GM23338 (cell line): Measurements from ENCODE around the gene TMEM209. TPM values are rescaled to one million over a fixed set of nuclear protein-coding genes. Genes with fewer than 3 reads are reported as not detected.

ENCODE experiments used
- ATAC-seq: fragments of 200-7000 bp; cut with Tn5 transposase; 3 replicates; pipeline ENCODE4 v1.9.1; 2020
- DNase-seq: peaks from one replicate; pipeline ENCODE4 v3.0.0-alpha.2; 2015; ENCODE audit warnings: low spot score
- H2AFZ ChIP-seq: fragments of 200-600 bp; sonication (generic); 2 replicates; pipeline ENCODE4 v1.8.0; 2016; ENCODE audit warnings: antibody characterized with exemption, mild to moderate bottlenecking, moderate library complexity
- H3F3A ChIP-seq: fragments of 200-600 bp; sonication (generic); replicated peaks from 2 replicates; pipeline ENCODE4 v1.8.0; 2017; ENCODE audit warnings: antibody characterized with exemption, mixed run types, low read depth
- H3K27ac ChIP-seq: fragments of 200-600 bp; sonication (generic); 2 replicates; pipeline ENCODE4 v1.6.1; 2016; ENCODE audit warnings: low read depth
- H3K27me3 ChIP-seq: fragments of 200-600 bp; sonication (generic); 2 replicates; pipeline ENCODE4 v1.8.0; 2016; ENCODE audit warnings: mild to moderate bottlenecking, mixed run types, moderate library complexity; ENCODE audit not compliant: insufficient read depth
- H3K36me3 ChIP-seq: fragments of 200-600 bp; sonication (generic); 2 replicates; pipeline ENCODE4 v1.8.0; 2016; ENCODE audit warnings: mild to moderate bottlenecking; ENCODE audit not compliant: insufficient read depth
- H3K4me1 ChIP-seq: fragments of 200-600 bp; sonication (generic); 2 replicates; pipeline ENCODE4 v1.8.0; 2016; ENCODE audit warnings: mild to moderate bottlenecking, moderate library complexity; ENCODE audit not compliant: insufficient read depth
- H3K4me2 ChIP-seq: fragments of 200-600 bp; sonication (generic); 2 replicates; pipeline ENCODE4 v1.7.1; 2017; ENCODE audit warnings: mixed run types
- H3K4me3 ChIP-seq: fragments of 200-600 bp; sonication (generic); 2 replicates; pipeline ENCODE4 v1.6.1; 2016; ENCODE audit warnings: mixed run types
- H3K79me2 ChIP-seq: fragments of 200-600 bp; sonication (generic); replicated peaks from 2 replicates; pipeline ENCODE4 v1.8.0; 2017; ENCODE audit warnings: mild to moderate bottlenecking; ENCODE audit not compliant: insufficient read depth
- H3K9me2 ChIP-seq: fragments of 200-600 bp; sonication (generic); 2 replicates; pipeline ENCODE4 v1.8.0; 2017; ENCODE audit not compliant: insufficient read depth
- H4K20me1 ChIP-seq: fragments of 200-600 bp; sonication (generic); replicated peaks from 2 replicates; pipeline ENCODE4 v1.8.0; 2017; ENCODE audit warnings: mild to moderate bottlenecking; ENCODE audit not compliant: insufficient read depth
- H3K27ac Mint-ChIP-seq: 2 replicates; pipeline ENCODE4 v1.8.0; 2020; ENCODE audit warnings: inconsistent platforms, mild to moderate bottlenecking, moderate library complexity, mixed read lengths
- H3K27me3 Mint-ChIP-seq: 3 replicates; pipeline ENCODE4 v1.8.0; 2022; ENCODE audit warnings: low read depth, mild to moderate bottlenecking, moderate library complexity, mixed read lengths, inconsistent platforms; ENCODE audit not compliant: insufficient read depth, poor library complexity
- H3K36me3 Mint-ChIP-seq: 3 replicates; pipeline ENCODE4 v1.8.0; 2021; ENCODE audit warnings: low read depth, mild to moderate bottlenecking, inconsistent platforms, moderate library complexity, mixed read lengths
- H3K4me1 Mint-ChIP-seq: 3 replicates; pipeline ENCODE4 v1.8.0; 2020; ENCODE audit warnings: mild to moderate bottlenecking, inconsistent platforms, mixed read lengths
- H3K4me3 Mint-ChIP-seq: 3 replicates; pipeline ENCODE4 v1.8.0; 2021; ENCODE audit warnings: moderate library complexity, mild to moderate bottlenecking, inconsistent platforms, mixed read lengths
- H3K9me3 Mint-ChIP-seq: 3 replicates; pipeline ENCODE4 v1.8.0; 2020; ENCODE audit warnings: moderate library complexity, mild to moderate bottlenecking, inconsistent platforms, mixed read lengths
- CREB1 ChIP-seq: fragments of 250-450 bp; sonication (Bioruptor Pico); IDR thresholded peaks from 2 replicates; pipeline ENCODE4 v1.5.0; 2020; ENCODE audit warnings: low read depth, mild to moderate bottlenecking, moderate library complexity
- CTCF ChIP-seq, 2 experiments: fragments of 200-600 bp in 1 of 2; sonication (generic) in 1 of 2; conservative IDR thresholded peaks; 2 replicates each; pipeline versions ENCODE4 v1.5.1 to v1.6.1; 2016 to 2017; ENCODE audit warnings: antibody characterized with exemption in 2 of 2, low read depth in 2 of 2, mild to moderate bottlenecking in 2 of 2, moderate library complexity in 1 of 2
- ETS1 ChIP-seq: IDR thresholded peaks from 2 replicates; pipeline ENCODE4 v1.6.1; 2016; ENCODE audit warnings: antibody characterized with exemption
- EZH2 ChIP-seq: fragments of 200-600 bp; sonication (generic); IDR thresholded peaks from one replicate; pipeline ENCODE4 v1.8.0; 2017; ENCODE audit warnings: antibody characterized with exemption, mild to moderate bottlenecking, low read depth; ENCODE audit not compliant: unreplicated experiment
- EZH2phosphoT487 ChIP-seq: fragments of 200-600 bp; sonication (generic); IDR thresholded peaks from one replicate; pipeline ENCODE4 v1.8.1; 2018; ENCODE audit warnings: antibody characterized with exemption; ENCODE audit not compliant: unreplicated experiment
- JUNB ChIP-seq: IDR thresholded peaks from one replicate; pipeline ENCODE4 v1.6.1; 2016; ENCODE audit warnings: antibody characterized with exemption; ENCODE audit not compliant: unreplicated experiment
- NANOG ChIP-seq: IDR thresholded peaks from 2 replicates; pipeline ENCODE4 v1.6.1; 2016; ENCODE audit warnings: antibody characterized with exemption, borderline replicate concordance
- POLR2AphosphoS5 ChIP-seq: IDR thresholded peaks from 2 replicates; pipeline ENCODE4 v1.6.1; 2016; ENCODE audit warnings: antibody characterized with exemption, low read depth
- STAT1 ChIP-seq: IDR thresholded peaks from one replicate; pipeline ENCODE4 v1.6.1; 2016; ENCODE audit warnings: antibody characterized with exemption; ENCODE audit not compliant: unreplicated experiment
- ZNF114 ChIP-seq: fragments of 250-450 bp; sonication (Bioruptor Pico); IDR thresholded peaks from 2 replicates; pipeline ENCODE4 v1.5.0; 2020; ENCODE audit warnings: mild to moderate bottlenecking, moderate library complexity
- ZNF331 ChIP-seq: fragments of 250-450 bp; sonication (Bioruptor Pico); IDR thresholded peaks from 2 replicates; pipeline ENCODE4 v1.5.0; 2020; ENCODE audit warnings: low read depth, mild to moderate bottlenecking, moderate library complexity
- ZNF462 ChIP-seq: fragments of 250-450 bp; sonication (Bioruptor Pico); IDR thresholded peaks from 2 replicates; pipeline ENCODE4 v1.5.0; 2020; ENCODE audit warnings: mild to moderate bottlenecking, moderate library complexity
- polyA plus RNA-seq: library from polyadenylated mRNA; unstranded; fragments of >200 nt; fragmentation: Nextera tagmentation; extraction: Ambion mirVana; gene quantifications from 2 replicates; pipeline ENCODE4 v1.2.1, GENCODE V29; 2016
- total RNA-seq: library from RNA; depleted of rRNA; stranded (reverse); fragments of >200 nt; shearing (Covaris generic); gene quantifications from 2 replicates; pipeline ENCODE4 v1.2.3, GENCODE V29; 2014
- TF ChIP-seq, protein P1 (sequence below): IDR thresholded peaks from one replicate; pipeline ENCODE4 v1.6.1; 2018; ENCODE audit warnings: antibody characterized with exemption; ENCODE audit not compliant: unreplicated experiment

The TMEM209 gene
- total and polyA plus RNA-seq, 2 experiments from 2014 or later = 18.6 to 26.2 TPM

DNA sequence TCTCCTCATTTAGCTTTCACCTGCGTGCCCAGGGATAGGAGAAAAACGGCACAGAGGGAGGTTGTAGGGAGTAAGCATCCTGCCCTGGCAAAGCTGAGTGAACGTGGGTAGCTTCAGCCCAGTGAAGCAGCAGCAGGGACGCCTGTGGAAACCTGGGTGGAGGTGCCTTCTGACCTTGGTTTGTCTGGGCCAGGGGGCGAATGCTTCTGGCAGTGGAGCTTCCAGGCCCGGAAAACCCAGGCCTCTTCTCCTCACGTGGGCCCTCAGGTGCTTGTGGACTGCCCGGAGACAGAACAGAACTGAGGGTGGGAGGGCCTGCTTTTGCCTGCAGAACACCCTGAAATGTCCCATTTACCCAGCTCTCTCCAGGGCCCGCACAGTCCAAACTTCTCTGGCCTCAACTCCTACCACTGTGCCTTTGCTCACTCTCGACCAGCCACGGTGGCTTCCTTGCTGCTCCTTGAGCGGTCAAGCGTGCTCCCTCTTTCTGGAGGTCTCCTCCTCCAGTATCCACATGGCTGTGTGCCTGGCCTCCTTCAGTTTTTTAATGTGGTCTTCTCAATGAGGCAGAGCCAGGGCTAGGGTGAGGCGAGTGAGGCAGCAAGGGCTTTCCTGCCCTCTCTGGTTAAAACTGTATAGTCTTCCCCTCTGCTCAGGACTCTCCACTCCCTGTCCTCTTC lies 62.4 kb downstream of the TMEM209 start:
- Histone ChIP-seq H3K4me3 (no peak overlapping the region), H3K4me1 (peaks cover 5% of the 10 kb centered on the region; the same call in 1 of the 2 replicates), H3K27me3 (peaks cover 22% of the 10 kb centered on the region), H2AFZ (no peak overlapping the region), H3K36me3 (no peaks in the 10 kb centered on the region), H3F3A (0 out of 2 replicates have a peak, but pooled peaks cover 3% of the 10 kb centered on the region), H4K20me1 (no peaks in the 10 kb centered on the region), H3K4me2 (no peak overlapping the region), H3K27ac (no peak overlapping the region), H3K79me2 (no peaks in the 10 kb centered on the region), H3K9me2 (no peaks in the 10 kb centered on the region)
- no peak for TF ChIP-seq EZH2phosphoT487
- TF ChIP-seq, protein P1, sequence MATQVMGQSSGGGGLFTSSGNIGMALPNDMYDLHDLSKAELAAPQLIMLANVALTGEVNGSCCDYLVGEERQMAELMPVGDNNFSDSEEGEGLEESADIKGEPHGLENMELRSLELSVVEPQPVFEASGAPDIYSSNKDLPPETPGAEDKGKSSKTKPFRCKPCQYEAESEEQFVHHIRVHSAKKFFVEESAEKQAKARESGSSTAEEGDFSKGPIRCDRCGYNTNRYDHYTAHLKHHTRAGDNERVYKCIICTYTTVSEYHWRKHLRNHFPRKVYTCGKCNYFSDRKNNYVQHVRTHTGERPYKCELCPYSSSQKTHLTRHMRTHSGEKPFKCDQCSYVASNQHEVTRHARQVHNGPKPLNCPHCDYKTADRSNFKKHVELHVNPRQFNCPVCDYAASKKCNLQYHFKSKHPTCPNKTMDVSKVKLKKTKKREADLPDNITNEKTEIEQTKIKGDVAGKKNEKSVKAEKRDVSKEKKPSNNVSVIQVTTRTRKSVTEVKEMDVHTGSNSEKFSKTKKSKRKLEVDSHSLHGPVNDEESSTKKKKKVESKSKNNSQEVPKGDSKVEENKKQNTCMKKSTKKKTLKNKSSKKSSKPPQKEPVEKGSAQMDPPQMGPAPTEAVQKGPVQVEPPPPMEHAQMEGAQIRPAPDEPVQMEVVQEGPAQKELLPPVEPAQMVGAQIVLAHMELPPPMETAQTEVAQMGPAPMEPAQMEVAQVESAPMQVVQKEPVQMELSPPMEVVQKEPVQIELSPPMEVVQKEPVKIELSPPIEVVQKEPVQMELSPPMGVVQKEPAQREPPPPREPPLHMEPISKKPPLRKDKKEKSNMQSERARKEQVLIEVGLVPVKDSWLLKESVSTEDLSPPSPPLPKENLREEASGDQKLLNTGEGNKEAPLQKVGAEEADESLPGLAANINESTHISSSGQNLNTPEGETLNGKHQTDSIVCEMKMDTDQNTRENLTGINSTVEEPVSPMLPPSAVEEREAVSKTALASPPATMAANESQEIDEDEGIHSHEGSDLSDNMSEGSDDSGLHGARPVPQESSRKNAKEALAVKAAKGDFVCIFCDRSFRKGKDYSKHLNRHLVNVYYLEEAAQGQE = no peak
- TF ChIP-seq ZNF331 (CRISPR knock-in tag) = no peak
- no peak for TF ChIP-seq ZNF114 (CRISPR knock-in tag)
- no peak for TF ChIP-seq ZNF462
- no peak for TF ChIP-seq NANOG
- TF ChIP-seq CREB1 (CRISPR knock-in tag) = no peak
- TF ChIP-seq ETS1 = no peak
- TF ChIP-seq EZH2 = no peak
- TF ChIP-seq JUNB = no peak
- no peak for TF ChIP-seq POLR2AphosphoS5
- TF ChIP-seq STAT1 = no peak
- TF ChIP-seq CTCF (conservative IDR thresholded peaks at IDR 0.05; ENCODE audit: low read depth in 2 of 2) = no peak
- H3K27ac Mint-ChIP-seq = no peak overlapping the region
- no peaks in the 10 kb centered on the region for H3K36me3 Mint-ChIP-seq
- DNase-seq (no peak), ATAC-seq (no peak)
- peaks cover 32% of the 10 kb centered on the region for H3K4me1 Mint-ChIP-seq
- H3K27me3 Mint-ChIP-seq = peaks cover 11% of the 10 kb centered on the region
- H3K9me3 Mint-ChIP-seq = no peaks in the 10 kb centered on the region
- no peak overlapping the region for H3K4me3 Mint-ChIP-seq
